Measurements from ENCODE around the gene PTPRM. TPM values are rescaled to one million over a fixed set of nuclear protein-coding genes. Genes with fewer than 3 reads are reported as not detected.

PTPRM gene
- total and polyA plus RNA-seq, 4 donors = 61.1 to 146 (median 87.5) TPM

GRCh38 chr18:7840411-7840810 lies 273.3 kb downstream of the PTPRM start:
- no peak overlapping the region for H3K4me3 ChIP-seq
- no peaks in the 10 kb centered on the region for H3K36me3 ChIP-seq (ENCODE audit: control insufficient read depth in 4 of 4, insufficient read depth in 4 of 4, low read length in 4 of 4)
- ATAC-seq (ENCODE audit: insufficient read depth, low FRiP score) = no peak
- no peak overlapping the region for H3K27ac ChIP-seq (ENCODE audit: low read depth in 1 of 2, low read length in 1 of 2)
- WGBS, 2 donors = 27 to 34% methylated on average over 2 of the region's 2 CpGs
- peak in 2 of 3 donors; percentile 37 to 54 for DNase-seq
- TF ChIP-seq CTCF (IDR thresholded peaks at IDR 0.05; ENCODE audit: control extremely low read depth, extremely low read depth) = no peak
- H3K27me3 ChIP-seq (ENCODE audit: control insufficient read depth in 3 of 3, insufficient read depth in 3 of 3, low read length in 2 of 3) = no peaks in the 10 kb centered on the region
- peaks cover 3 to 12% (median 5%) of the 10 kb centered on the region in 4 donors for H3K9me3 ChIP-seq (ENCODE audit: control insufficient read depth in 4 of 4, insufficient read depth in 3 of 4, low read length in 3 of 4)
- H3K4me1 ChIP-seq (ENCODE audit: control insufficient read depth in 5 of 5, insufficient read depth in 5 of 5, low read length in 5 of 5) = peaks cover 0 to 9% (median 8%) of the 10 kb centered on the region in 5 donors
- H3K9ac ChIP-seq (ENCODE audit: insufficient read depth in 1 of 2, low read length in 2 of 2) = no peak overlapping the region

- ATAC-seq (ENCODE audit: insufficient read depth, low FRiP score) (no peak), DNase-seq (no peak)
- Histone ChIP-seq H3K9ac (ENCODE audit: insufficient read depth in 1 of 2, low read length in 2 of 2) (no peak overlapping the region), H3K9me3 (ENCODE audit: control insufficient read depth in 4 of 4, insufficient read depth in 3 of 4, low read length in 3 of 4) (peaks cover 3 to 12% (median 5%) of the 10 kb centered on the region in 4 donors), H3K4me3 (no peak overlapping the region), H3K4me1 (ENCODE audit: control insufficient read depth in 5 of 5, insufficient read depth in 5 of 5, low read length in 5 of 5) (peaks cover 0 to 12% (median 8%) of the 10 kb centered on the region in 5 donors), H3K27me3 (ENCODE audit: control insufficient read depth in 3 of 3, insufficient read depth in 3 of 3, low read length in 2 of 3) (no peaks in the 10 kb centered on the region), H3K36me3 (ENCODE audit: control insufficient read depth in 4 of 4, insufficient read depth in 4 of 4, low read length in 4 of 4) (no peaks in the 10 kb centered on the region), H3K27ac (ENCODE audit: low read depth in 1 of 2, low read length in 1 of 2) (no peak overlapping the region)
- WGBS, 2 donors = 82 to 92% methylated on average over 2 of the region's 2 CpGs
- TF ChIP-seq CTCF (IDR thresholded peaks at IDR 0.05; ENCODE audit: control extremely low read depth, extremely low read depth) = no peak
Measured at GRCh38 chr18:7844017-7844416, 276.9 kb downstream of the PTPRM start.

GRCh38 chr18:7844418-7844817 lies 277.3 kb downstream of the PTPRM start:
- 80% methylated on average over 2 of the region's 2 CpGs for WGBS, 2 donors
- DNase-seq = no peak
- no peak for TF ChIP-seq CTCF (IDR thresholded peaks at IDR 0.05; ENCODE audit: control extremely low read depth, extremely low read depth)

DNA sequence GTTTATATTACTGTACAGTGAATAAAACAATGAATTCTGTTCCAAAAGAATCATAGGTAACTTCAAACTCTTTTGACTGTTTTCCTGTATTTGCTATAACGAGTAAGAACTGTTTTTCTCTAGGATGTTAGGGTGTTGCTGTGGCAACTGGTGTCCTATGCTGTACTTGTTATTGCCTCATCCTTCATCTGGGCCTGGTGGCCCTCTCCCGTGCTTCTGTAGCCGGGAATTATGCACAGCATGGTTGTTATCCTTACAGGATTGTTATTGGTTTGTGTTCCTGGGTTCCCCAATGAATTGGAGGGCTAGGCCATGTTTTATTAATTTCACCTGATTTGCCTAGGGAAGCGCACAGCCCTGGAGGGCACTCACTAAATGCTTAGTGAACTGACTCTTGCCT lies 279.2 kb downstream of the PTPRM start:
- Histone ChIP-seq H3K4me1 (ENCODE audit: control insufficient read depth in 5 of 5, insufficient read depth in 5 of 5, low read length in 5 of 5) (peaks cover 0 to 6% (median 4%) of the 10 kb centered on the region in 5 donors), H3K36me3 (ENCODE audit: control insufficient read depth in 4 of 4, insufficient read depth in 4 of 4, low read length in 4 of 4) (no peaks in the 10 kb centered on the region), H3K4me3 (no peak overlapping the region), H3K27me3 (ENCODE audit: control insufficient read depth in 3 of 3, insufficient read depth in 3 of 3, low read length in 2 of 3) (no peaks in the 10 kb centered on the region), H3K9me3 (ENCODE audit: control insufficient read depth in 4 of 4, insufficient read depth in 3 of 4, low read length in 3 of 4) (peaks cover 3 to 12% (median 5%) of the 10 kb centered on the region in 4 donors), H3K9ac (ENCODE audit: insufficient read depth in 1 of 2, low read length in 2 of 2) (no peak overlapping the region), H3K27ac (ENCODE audit: low read depth in 1 of 2, low read length in 1 of 2) (no peak overlapping the region)
- ATAC-seq (ENCODE audit: insufficient read depth, low FRiP score) (no peak), DNase-seq (no peak)
- no peak for TF ChIP-seq CTCF (IDR thresholded peaks at IDR 0.05; ENCODE audit: control extremely low read depth, extremely low read depth)
- 78 to 83% methylated on average over 4 of the region's 4 CpGs for WGBS, 2 donors

More at GRCh38 chr18:7844418-7844817, 277.3 kb downstream of the PTPRM start:
- Histone ChIP-seq H3K27ac (ENCODE audit: low read depth in 1 of 2, low read length in 1 of 2) (no peak overlapping the region), H3K4me1 (ENCODE audit: control insufficient read depth in 5 of 5, insufficient read depth in 5 of 5, low read length in 5 of 5) (peaks cover 0 to 9% (median 8%) of the 10 kb centered on the region in 5 donors), H3K27me3 (ENCODE audit: control insufficient read depth in 3 of 3, insufficient read depth in 3 of 3, low read length in 2 of 3) (no peaks in the 10 kb centered on the region), H3K4me3 (no peak overlapping the region), H3K9me3 (ENCODE audit: control insufficient read depth in 4 of 4, insufficient read depth in 3 of 4, low read length in 3 of 4) (peaks cover 3 to 12% (median 5%) of the 10 kb centered on the region in 4 donors), H3K9ac (ENCODE audit: insufficient read depth in 1 of 2, low read length in 2 of 2) (no peak overlapping the region), H3K36me3 (ENCODE audit: control insufficient read depth in 4 of 4, insufficient read depth in 4 of 4, low read length in 4 of 4) (no peaks in the 10 kb centered on the region)
- no peak for ATAC-seq (ENCODE audit: insufficient read depth, low FRiP score)

Measured in lung (tissue), 12 donors.